Endothelial cell of umbilical vein (primary cell): ENCODE results near the gene TAF11L12. TPM values are rescaled to one million over a fixed set of nuclear protein-coding genes. Genes with fewer than 3 reads are reported as not detected.
"Not testable (repeated sequence)": the region's sequence is repeated elsewhere in the genome, so short reads cannot be mapped to it uniquely, and the experiment has no call there.

Experiments
- Bru-seq: library from RNA; stranded (reverse); fragments of 400-500 nt; gene quantifications from one replicate; lab custom pipeline; 2021; lab: Mats Ljungman, UMichigan
- BruChase-seq, 2 experiments: library from RNA; stranded (reverse); fragments of 400-500 nt; gene quantifications; one replicate each; lab custom pipeline; 2021; lab: Mats Ljungman, UMichigan
- BruUV-seq: library from RNA; stranded (reverse); fragments of 400-500 nt; replicated peaks from 2 replicates; lab custom pipeline; 2021; lab: Mats Ljungman, UMichigan
- CTCF ChIA-PET: fragments of 300-600, 350-600 bp; sonication (Branson Sonifier 250); formaldehyde crosslinking; loops from one replicate; lab custom pipeline; 2021; ENCODE audit warnings: antibody characterized with exemption, inconsistent platforms; lab: Charles Lee
- POLR2A ChIA-PET: fragments of 300-600, 350-600 bp; sonication (Branson Sonifier 250); formaldehyde crosslinking; loops from one replicate; lab custom pipeline; 2021; ENCODE audit warnings: antibody characterized with exemption, inconsistent platforms; lab: Charles Lee
- DNase-seq: peaks from one replicate; pipeline ENCODE4 v3.0.0-alpha.2; 2011; ENCODE audit warnings: low read depth, low spot score
- FAIRE-seq: peaks from 2 replicates; lab custom pipeline; 2011; peaks lifted over from hg19 to GRCh38; lab: Jason Lieb, UNC
- H2AFZ ChIP-seq: 2 replicates; pipeline ENCODE4 v1.6.0; 2012; ENCODE audit warnings: low read depth, low read length, control low read depth, inconsistent platforms
- H3K27ac ChIP-seq: 2 replicates; pipeline ENCODE4 v1.5.1; 2011; ENCODE audit warnings: low read depth, mild to moderate bottlenecking, control low read depth, low read length, moderate library complexity; ENCODE audit not compliant: insufficient read depth
- H3K27me3 ChIP-seq, 2 experiments: 2 replicates each; pipeline versions ENCODE4 v1.6.0 to v1.6.1; 2011; ENCODE audit warnings: low read length in 2 of 2, mixed read lengths in 1 of 2; ENCODE audit not compliant: control insufficient read depth in 2 of 2, insufficient read depth in 2 of 2
- H3K36me3 ChIP-seq, 2 experiments: 2 replicates in 1 of 2; 3 replicates in 1 of 2; pipeline ENCODE4 v1.5.1; 2011; ENCODE audit warnings: low read length in 2 of 2, mild to moderate bottlenecking in 1 of 2, moderate library complexity in 1 of 2; ENCODE audit not compliant: control insufficient read depth in 2 of 2, insufficient read depth in 2 of 2; ENCODE audit errors: extremely low read depth in 1 of 2
- H3K4me1 ChIP-seq: 3 replicates; pipeline ENCODE4 v1.5.1; 2011; ENCODE audit warnings: mild to moderate bottlenecking, low read length; ENCODE audit not compliant: control insufficient read depth, insufficient read depth; ENCODE audit errors: extremely low read depth
- H3K4me2 ChIP-seq: 2 replicates; pipeline ENCODE4 v1.6.1; 2011; ENCODE audit warnings: low read length, control low read depth, mixed read lengths; ENCODE audit not compliant: insufficient read depth
- H3K4me3 ChIP-seq, 3 experiments: fragments of 200-600 bp in 1 of 3; sonication (generic), shearing (Covaris generic) in 1 of 3; replicated peaks in 1 of 3; 2 replicates each; pipeline ENCODE4 v1.5.1; 2011 to 2016; ENCODE audit warnings: control low read depth in 3 of 3, low read length in 3 of 3, mild to moderate bottlenecking in 2 of 3, inconsistent platforms in 1 of 3, low read depth in 1 of 3, moderate library complexity in 1 of 3; ENCODE audit not compliant: insufficient read depth in 1 of 3
- H3K79me2 ChIP-seq: 2 replicates; pipeline ENCODE4 v1.6.0; 2012; ENCODE audit warnings: low read length, inconsistent platforms; ENCODE audit not compliant: control insufficient read depth, insufficient read depth
- H3K9ac ChIP-seq: replicated peaks from 2 replicates; pipeline ENCODE3; 2011; ENCODE audit warnings: low read length, control low read depth; ENCODE audit not compliant: insufficient read depth; ENCODE audit errors: extremely low read depth
- H3K9me1 ChIP-seq: replicated peaks from 3 replicates; pipeline ENCODE4 v1.6.0; 2011; ENCODE audit warnings: mild to moderate bottlenecking, low read length; ENCODE audit not compliant: control insufficient read depth, insufficient read depth; ENCODE audit errors: extremely low read depth
- H3K9me3 ChIP-seq: replicated peaks from 2 replicates; pipeline ENCODE4 v1.5.1; 2012; ENCODE audit warnings: low read length, inconsistent platforms; ENCODE audit not compliant: control insufficient read depth, insufficient read depth
- H4K20me1 ChIP-seq: replicated peaks from 2 replicates; pipeline ENCODE3; 2011; ENCODE audit warnings: mild to moderate bottlenecking, low read length; ENCODE audit not compliant: control insufficient read depth, insufficient read depth; ENCODE audit errors: extremely low read depth
- dilution Hi-C: fragments of 300-500 bp; cut with MboI; formaldehyde crosslinking; loops from one replicate; pipeline ENCODE4 v1.15.0; 2019; ENCODE audit warnings: low sequenced_read_pairs; ENCODE audit not compliant: extremely low pct_ligation_motif_present
- intact Hi-C: fragments of 100-400 bp; cut with micrococcal nuclease; formaldehyde crosslinking; loops from one replicate; pipeline ENCODE4 v1.10.0; 2022
- long read RNA-seq: library from polyadenylated mRNA; stranded (forward); transcript quantifications from one replicate; pipeline ENCODE4 v2.0.0, GENCODE V29; 2021
- polyA minus RNA-seq, 3 experiments: library from RNA; depleted of rRNA, polyadenylated mRNA; stranded (reverse); fragments of >200 nt; gene quantifications; 1 replicate in 1 of 3; 2 replicates in 2 of 3; pipeline ENCODE4 v1.2.3, GENCODE V29; 2011
- polyA plus RNA-seq, 4 experiments: library from polyadenylated mRNA; depleted of rRNA in 3 of 4; stranded (reverse) in 3 of 4; unstranded in 1 of 4; fragments of >200 nt; gene quantifications; 2 replicates each; pipeline versions ENCODE4 v1.2.1 to v1.2.3, GENCODE V29; 2011 to 2012; ENCODE audit warnings: missing spikeins in 1 of 4
- total RNA-seq: library from RNA; stranded (reverse); gene quantifications from 2 replicates; pipeline ENCODE4 v1.2.3, GENCODE V29; 2021

TAF11L12 gene
- total RNA-seq (not detected in 2 replicates), polyA plus RNA-seq (not detected in 2 replicates), polyA minus RNA-seq (not detected in 2 replicates), Bru-seq, nascent RNA (not detected), BruChase-seq, experiment 1, labeled RNA remaining after a 6-hour chase (not detected), BruChase-seq, experiment 2, labeled RNA remaining after a 2-hour chase (not detected)
- polyA plus RNA-seq (2011; cell fraction: cytosol; rRNA removed) = not detected in 2 replicates
- polyA plus RNA-seq (2011; cell fraction: nucleus; rRNA removed) = not detected in 2 replicates
- polyA plus RNA-seq (2012) = not detected in 2 replicates
- not detected for polyA minus RNA-seq (2011; cell fraction: cytosol; rRNA and poly(A)+ RNA removed)
- not detected in 2 replicates for polyA minus RNA-seq (2011; cell fraction: nucleus; rRNA and poly(A)+ RNA removed)
- long read RNA-seq = 0 reads

DNA sequence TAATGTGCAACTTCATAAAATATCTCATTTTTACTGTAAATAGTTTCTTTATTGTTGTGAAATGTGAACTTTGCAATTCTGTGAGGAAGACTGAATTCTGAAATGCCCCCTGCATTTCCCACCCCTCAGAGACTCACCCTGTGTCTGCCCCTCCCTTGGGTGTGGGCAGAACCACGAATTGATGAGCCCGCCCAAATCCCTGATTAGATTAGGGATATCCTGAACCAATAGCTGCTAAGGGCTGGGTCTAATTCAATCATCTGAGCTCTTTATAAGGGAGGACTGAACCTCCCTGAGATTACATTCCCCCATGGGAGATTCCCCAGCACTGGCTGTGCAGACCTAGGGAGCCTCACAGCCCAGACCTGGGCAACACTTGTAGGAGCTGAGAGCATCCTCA, at the start of gene TAF11L12:
Gene TAF11L12 (plus strand): TSS at position 301 of the 400 bp plus-strand sequence.
- H3K4me2 ChIP-seq, FAIRE-seq, intact Hi-C loops, CTCF ChIA-PET, H3K27ac ChIP-seq, H3K4me1 ChIP-seq, H4K20me1 ChIP-seq, H3K27me3 ChIP-seq, H3K79me2 ChIP-seq, DNase-seq, H2AFZ ChIP-seq, BruUV-seq, H3K9me1 ChIP-seq, H3K9ac ChIP-seq, dilution Hi-C loops, H3K4me3 ChIP-seq, H3K9me3 ChIP-seq, POLR2A ChIA-PET, H3K36me3 ChIP-seq: not testable (repeated sequence)

DNA sequence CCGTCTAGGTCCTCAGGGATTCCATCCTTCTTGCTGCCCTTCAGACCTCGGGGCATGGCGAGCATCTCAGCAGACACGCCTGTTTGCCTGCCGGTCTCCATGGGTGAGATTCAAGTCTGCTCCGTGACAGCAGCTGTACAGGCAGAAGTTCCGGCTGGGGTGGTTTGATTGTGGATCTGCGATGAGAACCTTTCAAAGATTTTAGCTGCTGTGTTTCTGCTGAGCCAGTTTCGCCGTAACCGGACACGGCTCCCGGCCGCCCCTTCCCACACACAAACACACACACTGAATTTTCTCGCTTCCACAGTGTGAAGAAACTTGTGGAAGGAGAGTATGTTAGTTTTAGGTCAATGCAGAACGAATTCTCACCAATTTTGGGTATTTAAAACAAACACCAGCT, 24.5 kb upstream of the TAF11L12 start, which contains the start of gene TAF11L7:
Gene TAF11L7 (minus strand): TSS at position 101 of the 400 bp plus-strand sequence.
- H2AFZ ChIP-seq, FAIRE-seq, intact Hi-C loops, POLR2A ChIA-PET, H3K9me1 ChIP-seq, dilution Hi-C loops, BruUV-seq, H3K4me2 ChIP-seq, DNase-seq, H3K36me3 ChIP-seq, H3K27me3 ChIP-seq, H3K9ac ChIP-seq, H3K9me3 ChIP-seq, H4K20me1 ChIP-seq, H3K27ac ChIP-seq, H3K4me3 ChIP-seq, H3K4me1 ChIP-seq, CTCF ChIA-PET, H3K79me2 ChIP-seq: not testable (repeated sequence)

DNA sequence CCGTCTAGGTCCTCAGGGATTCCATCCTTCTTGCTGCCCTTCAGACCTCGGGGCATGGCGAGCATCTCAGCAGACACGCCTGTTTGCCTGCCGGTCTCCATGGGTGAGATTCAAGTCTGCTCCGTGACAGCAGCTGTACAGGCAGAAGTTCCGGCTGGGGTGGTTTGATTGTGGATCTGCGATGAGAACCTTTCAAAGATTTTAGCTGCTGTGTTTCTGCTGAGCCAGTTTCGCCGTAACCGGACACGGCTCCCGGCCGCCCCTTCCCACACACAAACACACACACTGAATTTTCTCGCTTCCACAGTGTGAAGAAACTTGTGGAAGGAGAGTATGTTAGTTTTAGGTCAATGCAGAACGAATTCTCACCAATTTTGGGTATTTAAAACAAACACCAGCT, 19.3 kb upstream of the TAF11L12 start, which contains the start of gene TAF11L8:
Gene TAF11L8 (minus strand): TSS at position 101 of the 400 bp plus-strand sequence.
- H3K9me3 ChIP-seq, H3K4me3 ChIP-seq, H3K4me1 ChIP-seq, H3K9me1 ChIP-seq, POLR2A ChIA-PET, H3K79me2 ChIP-seq, dilution Hi-C loops, H3K27ac ChIP-seq, intact Hi-C loops, H2AFZ ChIP-seq, H3K4me2 ChIP-seq, DNase-seq, H3K27me3 ChIP-seq, H3K9ac ChIP-seq, FAIRE-seq, CTCF ChIA-PET, H4K20me1 ChIP-seq, BruUV-seq, H3K36me3 ChIP-seq: not testable (repeated sequence)

DNA sequence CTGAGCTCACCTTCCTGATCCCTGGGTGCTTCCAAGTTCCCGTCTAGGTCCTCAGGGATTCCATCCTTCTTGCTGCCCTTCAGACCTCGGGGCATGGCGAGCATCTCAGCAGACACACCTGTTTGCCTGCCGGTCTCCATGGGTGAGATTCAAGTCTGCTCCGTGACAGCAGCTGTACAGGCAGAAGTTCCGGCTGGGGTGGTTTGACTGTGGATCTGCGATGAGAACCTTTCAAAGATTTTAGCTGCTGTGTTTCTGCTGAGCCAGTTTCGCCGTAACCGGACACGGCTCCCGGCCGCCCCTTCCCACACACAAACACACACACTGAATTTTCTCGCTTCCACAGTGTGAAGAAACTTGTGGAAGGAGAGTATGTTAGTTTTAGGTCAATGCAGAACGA, 15.9 kb upstream of the TAF11L12 start, which contains the start of gene TAF11L9:
Gene TAF11L9 (minus strand): TSS at position 140 of the 400 bp plus-strand sequence.
- intact Hi-C loops, H3K27me3 ChIP-seq, dilution Hi-C loops, H4K20me1 ChIP-seq, H3K9ac ChIP-seq, H3K4me3 ChIP-seq, DNase-seq, POLR2A ChIA-PET, H3K9me3 ChIP-seq, BruUV-seq, H3K4me2 ChIP-seq, FAIRE-seq, H3K27ac ChIP-seq, H3K4me1 ChIP-seq, H2AFZ ChIP-seq, CTCF ChIA-PET, H3K79me2 ChIP-seq, H3K9me1 ChIP-seq, H3K36me3 ChIP-seq: not testable (repeated sequence)
